HG02610 (cell line): Measurements from ENCODE around the gene MPI.
"Not testable (repeated sequence)": the region's sequence is repeated elsewhere in the genome, so short reads cannot be mapped to it uniquely, and the experiment has no call there.

Experiments used
- ATAC-seq: cut with Tn5 transposase; IDR thresholded peaks from one replicate; pipeline ENCODE4 v1.9.1; 2021; ENCODE audit warnings: mild to moderate bottlenecking, moderate library complexity; ENCODE audit not compliant: unreplicated experiment

MPI gene

DNA sequence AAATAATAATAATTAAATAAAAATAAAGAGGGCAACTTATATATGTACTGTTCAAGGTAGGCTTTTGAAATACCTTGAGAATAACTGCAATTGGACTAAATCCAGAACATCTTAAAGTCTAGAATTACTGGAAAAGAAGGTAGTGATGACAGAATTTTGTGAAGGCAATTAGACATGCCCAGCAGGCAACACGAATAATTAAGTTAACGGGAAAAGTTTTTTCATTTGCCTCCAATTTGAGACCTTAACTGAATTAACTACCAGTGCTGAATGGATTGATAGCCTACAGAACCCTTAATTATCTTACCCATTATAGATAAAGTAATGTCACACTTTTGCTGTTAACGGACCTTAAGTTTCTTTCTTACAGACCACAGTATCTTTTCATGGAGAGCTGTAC lies 34.7 kb downstream of the MPI start:
- no peak for ATAC-seq

DNA sequence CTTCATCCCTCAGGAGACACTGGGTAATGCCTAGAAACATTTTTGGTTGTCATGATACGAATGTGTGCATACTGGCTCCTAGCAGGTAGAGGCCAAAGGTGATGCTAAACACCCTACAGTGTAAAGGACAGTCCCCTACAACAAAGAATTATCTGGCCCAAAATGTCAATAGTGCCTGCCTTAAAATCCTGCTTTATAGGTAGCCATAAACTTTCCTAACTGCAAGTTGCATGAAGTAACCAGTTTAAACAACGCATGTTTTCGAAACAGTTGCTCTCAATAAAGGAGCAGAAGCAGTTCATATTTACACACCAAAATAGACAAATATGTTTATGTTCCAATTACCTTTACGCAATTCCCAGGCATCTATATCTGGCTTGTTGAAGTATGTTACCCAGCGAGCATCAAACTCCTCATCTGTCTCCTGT lies 38.9 kb downstream of the MPI start:
- ATAC-seq = no peak

DNA sequence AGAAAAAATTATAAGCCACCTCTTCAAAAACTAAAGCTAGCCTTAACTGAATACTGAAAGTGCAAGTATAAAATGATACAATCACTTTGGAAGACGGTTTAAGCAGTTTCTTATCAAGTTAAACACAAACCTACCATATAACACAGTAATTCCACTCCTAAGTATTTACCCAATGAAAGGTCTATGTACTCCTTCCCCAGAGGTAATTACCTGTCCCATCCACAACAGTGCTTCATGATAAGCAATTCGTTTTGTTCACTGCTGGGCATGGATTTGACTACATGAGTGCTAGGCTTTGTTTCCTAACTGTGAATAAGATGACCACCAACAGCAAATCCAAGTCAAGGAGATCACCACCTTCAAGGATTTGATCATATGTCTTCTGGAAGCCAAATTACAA lies 43.7 kb downstream of the MPI start:
- ATAC-seq = no peak

DNA sequence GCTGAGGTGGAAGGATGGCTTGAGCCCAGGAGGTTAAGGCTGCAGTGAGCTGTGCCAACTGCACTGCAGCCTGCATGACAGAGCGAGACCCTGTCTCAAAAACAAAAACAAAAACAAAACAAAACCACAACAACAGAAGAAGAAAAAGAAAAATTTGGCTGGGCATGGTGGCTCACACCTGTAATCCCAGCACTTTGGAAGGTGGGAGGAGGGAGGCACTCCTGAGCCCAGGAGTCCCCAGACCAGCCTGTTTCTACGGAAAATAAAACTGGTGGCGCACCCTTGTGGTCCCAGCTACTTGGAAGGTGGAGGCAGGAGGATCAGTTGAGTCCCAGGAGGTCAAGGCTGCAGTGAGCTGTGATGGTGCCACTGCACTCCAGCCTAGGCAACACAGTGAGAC lies 45.4 kb downstream of the MPI start:
- ATAC-seq = not testable (repeated sequence)

DNA sequence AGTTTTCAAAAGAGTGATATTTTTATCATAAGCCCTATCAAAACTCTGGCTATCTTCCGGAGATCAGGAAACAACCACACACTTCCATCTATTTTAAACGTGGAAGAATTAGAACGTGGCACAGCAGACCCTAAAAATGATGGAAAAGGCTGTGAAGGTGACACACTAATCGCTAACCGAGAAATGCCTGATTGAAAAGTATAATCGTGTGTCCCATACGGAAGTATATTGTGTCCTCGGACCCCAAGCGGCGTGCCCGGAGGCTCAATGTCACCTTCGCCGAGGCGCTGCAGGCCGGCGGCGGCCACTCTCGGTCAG lies 47.4 kb downstream of the MPI start:
- no peak for ATAC-seq

DNA sequence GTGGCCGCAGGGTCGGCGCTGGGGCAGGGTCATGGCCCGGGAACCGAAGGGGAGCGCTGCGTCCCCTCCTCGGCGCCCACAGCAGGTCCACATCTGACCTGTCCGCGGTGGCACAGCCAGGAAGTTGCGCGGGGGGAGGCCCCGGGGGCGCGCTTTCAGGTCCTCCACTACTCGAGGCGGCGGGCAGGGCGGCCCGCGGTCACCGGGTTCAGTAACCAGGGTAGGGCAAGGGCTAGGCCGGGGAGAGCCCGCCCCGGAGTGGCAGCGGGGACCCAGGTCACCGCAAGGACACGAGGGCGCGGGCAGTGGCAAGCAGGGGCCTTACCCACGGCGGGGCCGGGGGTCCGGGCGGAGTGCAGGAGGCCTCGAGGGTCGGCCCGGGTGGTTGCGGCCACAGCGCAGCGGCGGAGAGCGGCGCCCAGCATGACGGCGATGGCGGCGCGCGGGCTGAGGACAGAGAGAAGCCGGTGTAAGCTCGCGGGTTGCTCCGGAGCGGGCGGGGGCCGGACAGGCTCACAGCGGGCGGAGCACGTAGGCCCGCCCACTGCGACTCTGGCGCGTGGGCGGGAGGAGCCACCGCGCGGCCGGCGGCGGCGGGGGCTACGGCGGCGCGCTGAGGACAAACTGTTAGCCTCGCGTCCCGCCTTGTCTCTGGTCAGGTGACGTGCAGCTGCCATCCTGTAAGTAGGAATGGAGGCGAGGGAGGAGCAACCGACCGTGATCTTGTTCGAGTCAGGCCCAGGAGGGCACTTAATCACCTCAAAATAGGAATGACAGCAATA lies 47.9 kb downstream of the MPI start, which contains the start of gene COX5A:
Gene COX5A, minus strand, starts transcription at position 484 of the 782 bp plus-strand sequence. Its CDS starts 59 bp downstream, at position 425.
- ATAC-seq = peak; percentile 83

DNA sequence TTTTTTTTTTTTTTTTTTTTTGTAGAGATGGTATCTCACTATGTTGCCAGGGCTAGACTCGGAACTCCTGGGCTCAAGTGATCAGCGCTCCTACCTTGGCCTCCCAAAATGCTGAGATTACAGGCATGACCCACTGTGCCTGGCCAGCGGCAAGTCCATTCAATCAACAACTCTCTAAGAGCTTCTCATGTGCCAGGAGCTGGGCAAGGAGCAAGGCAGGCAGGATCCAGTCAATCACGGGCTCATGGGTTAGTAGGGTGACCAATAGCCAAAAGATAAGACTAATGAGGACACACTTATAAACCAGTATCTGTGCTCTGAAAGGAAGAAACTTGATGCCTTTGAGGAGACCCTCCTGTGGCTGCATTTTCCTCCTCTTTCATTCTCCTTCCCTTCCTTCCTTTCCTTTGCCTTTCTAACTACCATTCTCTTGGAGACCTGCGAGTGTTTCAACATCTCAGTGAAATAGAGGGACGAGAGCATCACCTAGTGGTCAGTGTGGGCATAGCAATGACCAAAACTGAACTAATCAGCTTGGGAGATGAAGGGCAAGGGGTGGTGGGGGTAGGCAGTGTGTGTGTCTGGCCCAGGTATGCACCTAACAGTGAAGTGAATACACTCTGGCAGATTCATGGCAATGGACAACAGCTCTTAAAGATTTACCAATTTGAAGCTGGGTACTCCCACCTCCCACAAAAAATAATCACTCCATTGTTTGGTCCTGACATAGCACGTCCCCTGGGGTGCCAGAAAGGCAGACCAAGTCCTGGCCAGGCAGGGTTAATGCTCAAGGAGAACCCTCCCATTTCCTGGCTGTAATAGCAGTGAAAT lies 60.5 kb downstream of the MPI start:
- ATAC-seq = no peak

DNA sequence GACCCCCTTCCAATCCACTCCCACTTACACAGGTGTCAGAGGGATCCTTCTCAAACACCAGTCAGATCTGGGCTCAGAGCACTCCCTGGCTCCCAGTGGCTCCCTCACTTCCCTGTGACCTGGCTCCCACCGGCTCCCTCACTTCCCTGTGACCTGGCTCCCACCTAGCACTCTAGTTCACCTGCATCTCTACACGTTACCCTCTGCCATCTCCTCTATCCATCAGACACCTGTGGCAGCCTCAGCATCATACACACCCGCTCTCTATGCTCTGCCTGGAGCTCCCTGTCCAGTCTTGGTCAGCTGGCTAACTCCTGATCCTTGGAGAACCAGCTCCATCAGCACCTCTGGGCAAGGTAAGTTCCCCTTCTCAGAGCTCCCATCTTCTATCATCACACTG lies 61.2 kb downstream of the MPI start:
- ATAC-seq = no peak
